ENCODE data around the gene DCAF8.
"Not testable (repeated sequence)": the region's sequence is repeated elsewhere in the genome, so short reads cannot be mapped to it uniquely, and the experiment has no call there.

Gene DCAF8

DNA sequence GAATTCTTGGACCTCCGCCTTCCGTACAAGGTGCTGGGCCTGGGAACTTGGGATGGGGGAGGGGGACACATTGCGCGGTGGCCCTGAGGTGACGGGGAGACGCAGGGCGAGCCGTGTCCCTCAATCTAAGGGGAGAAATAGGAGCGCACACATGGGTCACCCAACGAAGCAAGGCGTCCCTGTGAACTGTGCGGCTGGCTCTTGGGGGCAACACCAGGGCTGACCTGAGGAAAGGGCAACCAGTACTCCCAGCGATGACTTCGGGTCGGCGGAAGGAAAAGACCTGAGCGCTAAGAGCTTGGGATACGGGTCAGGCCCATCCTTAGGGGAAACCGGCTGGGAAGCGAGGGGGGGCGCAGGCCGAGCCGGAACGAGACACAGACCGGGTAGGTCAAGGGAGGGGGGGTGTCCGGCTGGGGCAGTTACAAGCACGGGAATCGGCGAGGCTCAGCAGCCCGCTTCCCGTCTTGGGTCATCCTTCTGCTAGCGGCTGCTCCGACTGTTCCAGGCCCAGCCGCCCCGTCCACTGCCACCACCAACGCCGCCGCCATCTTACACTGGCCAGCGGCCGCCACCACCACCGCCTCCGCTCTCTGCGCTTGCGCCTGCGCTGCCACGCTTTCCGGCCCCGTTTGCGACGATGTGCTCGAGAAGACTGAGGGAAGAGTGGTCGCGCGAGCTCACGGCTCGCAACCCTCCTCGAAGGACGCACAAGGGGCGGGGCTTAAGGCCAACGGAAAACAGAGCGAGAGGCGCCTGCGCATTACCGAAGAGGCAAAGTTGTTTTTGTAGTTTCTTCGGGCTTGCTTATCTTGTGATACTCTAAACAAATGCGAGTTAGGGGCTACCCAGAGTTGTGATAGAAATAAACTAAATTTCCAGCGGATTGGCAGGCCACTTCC lies at the start of gene DCAF8:
TSS of gene DCAF8 (minus strand) at position 657 of the 902 bp plus-strand sequence. CDS start 18,541 bp downstream, outside the sequence.
- peak; percentile 96 for DNase-seq

DNA sequence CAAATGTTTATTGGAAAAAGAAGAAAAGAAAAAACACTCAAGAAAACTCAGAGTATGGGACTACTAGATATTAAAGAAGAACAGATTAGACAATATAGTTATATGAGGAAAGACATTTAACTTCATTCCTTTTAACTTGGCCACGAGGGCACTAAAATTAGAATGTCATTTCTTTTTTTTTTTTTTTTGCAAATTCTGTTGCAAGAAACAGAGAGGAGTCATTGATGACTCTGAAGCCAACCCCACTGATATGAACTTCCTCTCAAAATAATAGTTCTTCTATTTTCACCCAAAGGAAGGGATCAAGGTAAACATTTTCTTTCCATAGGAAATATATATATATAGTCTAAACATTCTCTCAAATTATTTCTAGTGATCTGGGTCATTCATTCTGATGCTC lies 47.2 kb upstream of the DCAF8 start:
- no peak for DNase-seq

DNA sequence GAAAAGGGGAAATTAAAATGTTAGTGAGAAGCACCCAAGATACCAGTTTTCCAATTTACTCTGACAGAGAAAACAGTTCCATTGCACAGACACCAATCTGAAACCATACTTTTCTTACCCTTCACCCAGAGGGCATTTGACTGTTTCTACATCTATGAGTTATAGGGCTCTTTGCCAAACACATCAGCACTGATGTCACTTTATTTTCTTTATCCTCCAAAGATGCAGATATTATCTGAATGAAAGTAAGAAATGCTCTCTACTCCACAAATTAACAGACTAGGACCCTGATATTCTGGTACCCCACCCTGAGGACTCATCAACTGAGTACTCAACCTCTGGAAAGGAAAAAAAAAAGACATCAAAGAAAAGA lies 46.8 kb upstream of the DCAF8 start:
- no peak for DNase-seq

DNA sequence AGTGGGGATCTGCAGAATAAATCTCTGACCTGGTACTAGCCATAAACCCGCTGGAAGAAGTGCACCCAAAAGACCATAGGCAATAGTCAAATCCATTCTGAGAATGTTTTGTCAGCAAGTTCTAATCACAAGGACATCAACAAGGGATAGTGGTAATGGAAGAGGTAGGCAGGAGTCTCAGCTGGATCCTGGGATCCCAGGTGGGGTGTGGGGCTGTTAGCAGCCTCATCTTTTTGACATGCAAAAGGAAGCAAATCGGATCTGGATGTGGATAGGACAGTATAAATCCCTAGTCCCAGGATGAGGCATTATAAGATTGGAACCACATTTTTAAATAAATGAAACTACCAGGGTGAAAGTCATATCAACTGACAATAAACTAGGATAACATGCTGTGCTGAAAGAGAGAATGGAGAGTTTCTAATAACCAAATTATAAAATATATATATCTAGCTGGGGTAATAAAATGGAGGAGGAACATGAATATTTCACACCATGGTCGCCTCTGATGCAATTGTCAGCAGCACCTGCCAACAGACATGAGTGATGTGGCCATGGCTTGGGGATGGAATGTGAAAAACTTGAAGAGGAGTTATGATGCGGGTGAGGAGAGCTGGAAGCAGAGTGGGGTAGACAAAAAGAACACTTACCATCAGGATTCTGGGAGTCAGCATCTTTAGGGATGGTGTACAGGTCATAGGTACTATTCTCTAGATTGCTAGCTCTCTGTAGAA lies 46.3 kb upstream of the DCAF8 start:
- DNase-seq, result no peak

DNA sequence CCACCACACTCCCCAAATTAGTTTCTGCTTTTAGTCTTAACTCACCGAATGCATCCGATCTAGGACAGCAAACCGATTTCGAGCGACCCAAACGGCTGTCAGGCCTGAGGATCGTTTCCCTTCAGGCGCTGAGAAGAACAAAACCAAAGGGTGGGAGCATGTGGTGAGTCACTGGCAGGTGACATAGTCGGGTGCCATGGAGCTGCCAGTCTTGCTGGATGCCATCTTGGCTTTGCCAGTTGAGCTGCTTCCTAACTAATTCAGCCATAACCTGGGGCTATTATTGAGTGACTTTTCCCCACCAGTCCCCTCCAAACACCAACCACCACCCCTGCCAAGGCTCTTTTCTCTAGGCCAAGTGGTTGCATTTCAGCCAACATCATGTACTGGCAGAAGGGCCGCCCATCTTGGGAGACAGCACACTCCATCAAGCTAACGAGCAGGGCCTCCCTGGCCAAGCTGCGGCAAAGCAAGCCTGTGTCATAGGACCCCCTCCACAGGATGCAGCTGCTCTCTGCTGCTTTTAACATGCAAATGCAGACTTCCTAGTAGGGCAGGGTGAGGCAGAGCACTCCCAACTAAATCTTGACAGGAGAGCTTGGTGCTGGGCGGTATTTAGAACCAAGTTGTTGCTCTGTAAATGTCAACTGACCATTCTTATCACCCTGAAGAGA lies 44.9 kb upstream of the DCAF8 start:
- no peak for DNase-seq

DNA sequence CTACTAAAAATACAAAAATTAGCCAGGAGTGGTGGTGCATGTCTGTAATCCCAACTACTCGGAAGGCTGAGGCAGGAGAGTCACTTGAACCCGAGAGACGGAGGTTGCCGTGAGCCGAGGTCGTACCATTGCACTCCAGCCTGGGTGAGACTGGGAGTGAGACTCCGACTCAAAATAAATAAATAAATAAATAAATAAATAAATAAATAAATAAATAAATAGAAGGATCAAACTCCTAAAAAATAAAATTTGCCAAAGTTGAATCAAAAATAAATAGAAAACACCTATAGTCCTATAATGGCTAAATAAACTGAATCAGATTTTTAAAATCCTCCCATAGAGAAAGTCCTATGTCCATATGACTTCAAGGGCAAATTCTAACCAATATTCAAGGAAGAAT lies 37.8 kb upstream of the DCAF8 start:
- no peak for DNase-seq

DNA sequence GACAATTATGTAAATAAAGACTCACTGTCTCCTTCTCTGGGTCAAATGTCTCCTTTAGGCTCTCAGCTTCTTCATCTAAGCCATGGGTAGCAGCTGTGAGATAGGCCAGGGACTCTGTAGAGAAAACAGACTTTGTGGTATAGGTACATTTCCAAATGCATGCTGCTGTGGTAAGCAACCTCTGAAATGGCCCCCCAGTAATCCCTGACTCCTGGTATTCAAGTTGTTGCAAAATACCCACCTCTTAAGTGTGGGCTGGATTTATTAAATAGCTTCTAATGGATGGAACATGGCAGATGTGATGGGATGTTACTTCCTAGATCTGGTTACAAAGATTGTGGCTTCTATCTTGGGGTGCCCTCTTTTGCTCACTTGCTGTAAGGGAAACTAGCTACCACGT lies 33.7 kb upstream of the DCAF8 start:
- DNase-seq, result no peak

DNA sequence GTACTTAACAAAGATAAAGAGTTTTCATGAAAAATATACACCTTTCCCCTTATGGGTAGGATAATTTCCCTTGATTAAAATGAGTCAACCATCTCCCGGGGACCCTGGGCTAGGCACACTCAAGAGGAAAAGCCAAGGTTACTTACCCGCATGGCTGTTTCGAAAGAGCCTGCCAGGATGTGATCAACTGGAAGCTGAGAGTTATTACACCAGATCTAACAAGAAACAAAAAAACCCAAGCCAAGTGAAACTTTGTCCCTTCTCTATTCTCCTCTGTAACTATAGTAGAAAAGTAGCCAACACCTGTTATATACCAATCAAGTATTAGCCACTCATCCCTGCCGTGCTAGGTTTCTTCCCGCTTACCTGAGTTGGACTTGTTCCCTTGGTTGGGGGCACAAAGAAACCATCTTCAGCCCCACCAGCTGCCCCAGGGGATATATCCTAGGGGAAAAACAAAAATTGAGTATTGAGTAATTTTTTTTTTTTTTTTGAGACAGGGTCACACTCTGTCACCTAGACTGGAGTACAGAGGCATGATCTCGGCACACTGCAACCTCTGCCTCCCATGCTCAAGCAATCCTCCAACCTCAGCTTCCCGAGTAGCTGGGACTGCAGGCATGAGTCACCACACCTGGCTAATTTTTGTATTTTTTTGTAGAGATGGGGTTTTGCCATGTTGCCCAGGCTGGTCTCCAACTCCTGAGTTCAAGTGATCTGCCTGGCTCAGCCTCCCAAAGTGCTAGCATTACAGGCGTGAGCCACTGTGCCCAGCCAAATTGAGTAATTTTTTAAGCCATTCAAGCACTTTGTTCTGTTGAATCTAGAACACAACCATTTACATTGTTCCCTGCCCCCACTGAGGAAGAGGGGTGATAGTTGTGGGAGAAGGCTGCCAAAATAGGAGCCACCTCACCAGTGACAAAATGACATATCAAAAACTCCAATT lies 30.9 kb upstream of the DCAF8 start:
- no peak for DNase-seq

DNA sequence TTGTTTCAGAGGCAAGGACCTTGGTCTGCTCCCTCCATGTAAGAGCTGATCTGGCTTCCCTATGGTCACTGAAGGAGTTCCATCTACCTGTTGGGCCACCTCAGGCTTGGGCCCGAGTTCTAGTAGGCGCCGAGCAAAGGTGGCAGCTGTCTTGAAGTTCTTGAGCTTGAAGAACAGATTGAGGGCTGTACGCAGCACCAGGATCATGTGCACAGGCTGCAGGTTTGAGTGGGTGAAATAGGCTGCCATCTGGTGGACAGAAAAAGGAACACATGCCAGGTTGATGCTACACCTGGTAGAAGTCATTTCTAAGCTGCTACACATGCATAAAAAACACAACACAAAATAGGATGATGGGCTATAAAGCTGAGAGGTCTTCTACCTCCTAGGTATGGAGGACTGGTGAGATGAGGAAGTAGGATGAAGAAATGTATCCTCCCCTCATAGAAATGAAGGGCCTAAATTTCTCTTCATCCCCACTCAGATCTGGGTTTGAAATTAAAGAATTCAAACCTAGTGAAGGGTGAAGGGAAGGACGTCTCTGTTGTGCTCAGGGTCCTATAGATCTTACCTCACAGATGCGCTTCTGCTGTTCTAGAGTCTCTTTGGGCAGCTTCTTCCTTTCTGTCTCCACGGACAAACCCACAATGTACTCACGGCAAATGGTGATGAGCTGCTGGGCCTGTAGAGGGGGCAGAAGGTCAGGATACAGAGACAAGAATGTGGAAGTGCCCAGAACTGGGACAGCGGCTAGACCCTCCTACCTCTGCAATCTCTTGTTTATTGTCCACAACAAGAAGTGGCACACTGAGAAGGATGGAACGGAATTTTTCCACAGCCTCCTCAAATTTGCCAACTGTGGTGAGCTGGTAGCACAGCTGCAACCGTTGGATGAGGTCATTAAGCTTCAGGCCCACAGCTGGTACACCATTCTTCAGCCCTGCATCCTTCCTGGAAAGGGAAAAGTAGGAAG lies 29.2 kb upstream of the DCAF8 start:
- DNase-seq, result peak; percentile 22

DNA sequence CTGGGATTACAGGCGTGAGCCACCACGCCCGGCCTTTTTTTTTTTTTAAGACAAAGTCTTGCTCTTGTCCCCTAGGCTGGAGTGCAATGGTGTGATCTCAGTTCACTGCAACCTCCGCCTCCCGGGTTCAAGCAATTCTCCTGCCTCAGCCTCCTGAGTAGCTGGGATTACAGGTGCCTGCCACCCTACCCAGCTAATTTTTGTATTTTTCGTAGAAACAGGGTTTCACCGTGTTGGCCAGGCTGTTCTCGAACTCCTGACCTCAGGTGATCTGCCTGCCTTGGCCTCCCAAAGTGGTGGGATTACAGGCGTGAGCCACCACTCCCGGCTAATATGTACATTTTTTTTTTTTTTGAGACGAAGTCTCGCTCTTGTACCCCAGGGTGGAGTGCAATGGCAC lies 25.4 kb upstream of the DCAF8 start:
- DNase-seq, result not testable (repeated sequence)

DNA sequence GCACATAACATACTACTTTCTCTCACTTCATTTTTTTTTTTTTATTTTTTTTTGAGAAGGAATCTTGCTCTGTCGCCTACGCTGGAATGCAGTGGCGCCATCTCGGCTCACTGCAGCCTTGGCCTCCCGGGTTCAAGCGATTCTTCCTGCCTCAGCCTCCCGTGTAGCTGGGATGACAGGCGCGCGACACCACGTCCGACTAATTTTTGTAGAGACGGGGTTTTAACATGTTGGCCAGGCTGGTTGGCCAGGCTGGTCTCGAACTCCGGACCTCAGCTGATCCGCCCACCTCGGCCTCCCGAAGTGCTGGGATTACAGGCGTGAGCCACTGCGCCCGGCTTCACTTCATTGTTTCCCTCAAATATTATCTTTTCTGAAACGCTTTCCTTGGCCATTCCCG lies 23.2 kb upstream of the DCAF8 start:
- DNase-seq, result no peak

DNA sequence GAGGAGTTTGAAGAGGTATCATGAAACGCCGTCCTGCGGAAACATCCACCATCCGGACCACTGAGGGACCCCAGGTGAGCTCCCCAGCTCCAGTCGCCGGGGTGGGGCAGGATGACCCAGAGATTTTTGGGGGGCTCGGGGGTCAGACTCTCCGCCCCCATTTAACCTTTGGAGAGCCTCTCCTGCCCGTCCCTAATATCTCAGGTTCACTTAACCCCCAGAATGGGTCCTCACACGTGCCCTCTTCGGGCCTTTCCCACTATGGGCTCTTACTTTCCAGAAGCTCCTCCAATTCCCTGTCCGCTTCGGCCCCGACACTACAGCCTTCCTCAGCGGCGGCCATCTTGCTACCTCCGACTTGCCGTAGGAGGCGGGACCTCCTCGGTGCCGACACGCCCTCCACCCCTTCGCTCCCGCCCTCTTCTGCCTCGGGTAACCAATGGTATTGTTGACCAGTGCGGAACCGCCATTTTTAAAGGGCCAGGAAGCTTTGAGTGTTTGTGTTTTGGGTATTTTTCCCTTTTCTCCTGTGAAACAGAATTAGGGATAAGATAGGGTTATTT lies 22.5 kb upstream of the DCAF8 start, which contains the start of gene PEX19:
TSS of gene PEX19 (minus strand) at position 352 of the 563 bp plus-strand sequence. CDS start at position 343, 9 bp downstream.
- DNase-seq, result peak; percentile 84

DNA sequence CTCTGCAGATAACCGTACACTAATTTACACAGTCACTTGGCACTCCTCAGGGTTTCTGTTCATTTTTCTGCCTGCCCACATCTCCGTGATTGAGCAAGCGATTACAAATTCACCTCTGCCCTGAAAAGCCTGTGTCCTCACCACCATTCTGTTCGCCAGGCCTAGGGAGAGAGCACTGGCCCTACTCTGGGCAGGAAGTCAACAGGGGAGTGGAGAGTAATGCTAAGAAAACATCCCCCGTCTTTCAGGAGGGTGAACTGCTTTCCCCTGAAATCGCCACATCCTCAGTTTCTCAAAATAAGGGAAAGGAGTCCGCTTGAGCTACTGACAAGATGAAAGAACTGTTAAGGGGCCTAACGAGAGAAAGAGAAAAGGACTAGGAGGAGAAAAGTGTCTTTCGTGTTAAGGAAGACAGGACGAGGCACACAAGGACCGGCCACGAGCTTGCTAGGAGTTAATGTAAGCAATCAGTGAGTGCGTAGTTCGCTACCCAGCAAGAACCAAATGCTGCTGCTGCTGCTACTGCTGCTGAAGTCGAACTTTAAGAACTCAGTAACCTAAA lies 22.0 kb upstream of the DCAF8 start:
- no peak for DNase-seq

DNA sequence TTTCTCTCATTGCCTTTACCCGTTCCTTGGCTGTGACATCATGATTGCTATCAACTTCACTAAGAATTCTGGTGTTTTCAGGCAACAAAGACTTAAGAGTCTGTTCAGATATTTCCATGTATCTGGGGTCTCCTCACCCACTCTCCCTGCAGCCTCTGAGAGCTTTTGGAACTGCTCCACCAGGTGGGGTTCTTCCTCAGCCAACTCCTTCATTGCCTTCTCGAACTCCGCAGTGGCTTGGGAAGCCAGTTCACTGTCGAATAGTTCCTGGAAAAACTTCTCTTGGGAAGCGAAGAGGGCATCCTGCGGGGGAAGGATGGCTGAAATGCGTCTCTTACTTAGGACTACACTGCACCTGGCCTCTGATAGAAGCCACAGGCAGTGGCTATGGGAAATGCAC lies 20.5 kb upstream of the DCAF8 start:
- no peak for DNase-seq

DNA sequence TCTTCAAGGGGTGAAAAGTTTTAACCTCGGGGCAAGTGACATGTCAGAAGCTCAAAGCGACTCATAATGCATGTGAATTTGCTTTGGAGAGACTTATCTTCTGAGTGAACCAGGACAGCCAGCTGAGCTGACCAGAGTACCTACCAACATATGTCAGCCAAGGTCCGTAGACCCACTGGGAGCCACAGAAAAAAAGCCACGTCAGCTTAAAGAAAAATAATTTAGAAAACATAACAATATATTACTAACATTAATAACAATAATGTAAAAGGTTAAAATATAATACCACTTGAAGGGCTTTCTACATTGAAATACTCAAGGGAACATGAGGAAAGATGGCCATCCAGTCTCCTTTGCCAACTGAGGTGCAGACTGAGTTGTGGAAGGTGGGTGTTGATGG lies 15.6 kb upstream of the DCAF8 start:
- DNase-seq, result no peak

DNA sequence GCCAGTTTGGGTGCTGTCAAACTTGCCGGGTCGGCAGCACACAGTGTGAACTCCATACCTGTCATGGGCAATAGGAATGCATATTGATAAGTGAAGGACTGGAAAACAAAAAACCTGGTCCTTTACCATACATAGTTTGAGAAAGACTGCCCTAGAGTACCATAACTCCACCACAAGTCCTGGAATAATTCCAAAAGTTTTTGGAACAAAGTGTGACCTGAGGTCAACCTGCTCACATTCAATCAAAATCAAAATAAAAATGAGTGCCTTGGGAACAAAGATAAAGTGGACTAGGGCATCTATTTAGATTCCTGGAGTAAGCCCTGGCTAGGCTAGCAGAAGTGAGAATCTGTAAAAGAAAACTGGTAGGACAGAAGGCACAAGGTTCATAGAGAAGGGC lies 15.0 kb upstream of the DCAF8 start:
- no peak for DNase-seq

DNA sequence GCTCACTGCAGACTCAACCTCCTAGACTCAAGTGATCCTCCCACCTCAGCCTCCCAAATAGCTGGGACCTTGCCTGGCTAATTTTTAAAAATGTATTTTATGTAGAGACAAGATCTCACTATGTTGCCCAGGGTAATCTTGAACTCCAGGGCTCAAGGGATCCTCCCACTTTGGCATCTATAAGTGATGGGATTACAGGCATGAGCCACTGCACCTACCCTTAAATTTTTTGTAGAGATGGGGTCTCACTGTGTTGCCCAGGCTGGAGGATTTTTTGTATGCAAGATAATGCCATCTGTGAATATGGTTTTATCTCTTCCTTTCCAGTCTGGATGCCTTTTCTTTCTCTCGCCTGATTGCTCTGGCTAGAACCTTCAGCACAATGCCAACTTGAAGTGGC lies 8.7 kb upstream of the DCAF8 start:
- no peak for DNase-seq

DNA sequence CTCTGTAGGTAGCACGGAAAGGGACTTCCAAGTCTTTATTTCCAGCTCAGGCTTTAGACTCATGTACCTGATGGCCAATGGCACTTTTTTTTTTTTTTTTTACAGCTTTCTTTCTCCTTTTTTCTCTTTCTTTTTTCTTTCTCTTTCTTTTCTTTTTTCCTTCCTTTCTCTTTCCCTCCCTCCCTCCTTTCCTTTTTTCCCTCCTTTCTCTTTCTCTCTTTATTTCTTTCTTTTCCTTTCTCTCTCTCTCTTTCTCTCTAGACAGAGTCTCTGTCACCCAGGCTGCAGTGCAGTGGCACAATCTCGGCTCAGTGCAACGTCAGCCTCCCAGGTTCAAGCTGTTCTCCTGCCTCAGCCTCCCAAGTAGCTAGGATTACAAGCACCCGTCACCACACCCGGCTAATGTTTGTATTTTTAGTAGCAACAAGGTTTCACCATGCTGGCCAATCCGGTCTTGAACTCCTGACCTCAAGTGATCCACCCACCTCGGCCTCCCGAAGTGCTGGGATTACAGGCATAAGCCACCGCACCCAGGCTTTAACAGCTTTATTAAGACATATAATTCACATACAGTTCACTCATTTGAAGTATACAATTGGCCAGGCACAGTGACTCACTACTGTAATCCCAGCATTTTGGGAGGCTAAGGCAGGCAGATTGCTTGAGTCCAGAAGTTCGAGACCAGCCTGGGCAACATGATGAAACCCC lies 5.1 kb upstream of the DCAF8 start:
- DNase-seq, result no peak

DNA sequence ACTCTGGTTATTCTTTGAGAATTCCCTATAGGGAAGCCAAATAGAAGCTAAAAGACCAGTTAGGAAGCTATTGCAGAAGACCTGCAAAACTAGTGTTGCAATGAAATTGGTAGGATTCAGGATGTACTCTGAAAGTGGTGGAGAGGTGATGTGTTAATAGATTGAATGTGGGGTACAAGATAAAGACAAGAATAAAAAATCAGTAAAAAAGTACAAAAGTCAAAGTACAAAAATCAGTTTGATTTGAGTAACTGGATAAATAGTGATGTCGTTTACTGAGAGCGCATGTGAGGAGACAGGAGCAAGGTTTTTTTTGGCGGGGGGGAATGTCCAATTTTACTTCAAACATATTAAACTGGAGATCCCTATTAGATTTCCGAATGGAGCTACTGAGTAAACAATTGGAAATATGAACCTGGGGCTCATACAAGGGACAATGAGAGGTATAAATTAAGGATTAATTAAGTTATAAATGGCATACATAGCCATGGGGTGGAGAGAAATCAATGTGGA lies 2.5 kb upstream of the DCAF8 start:
- no peak for DNase-seq

DNA sequence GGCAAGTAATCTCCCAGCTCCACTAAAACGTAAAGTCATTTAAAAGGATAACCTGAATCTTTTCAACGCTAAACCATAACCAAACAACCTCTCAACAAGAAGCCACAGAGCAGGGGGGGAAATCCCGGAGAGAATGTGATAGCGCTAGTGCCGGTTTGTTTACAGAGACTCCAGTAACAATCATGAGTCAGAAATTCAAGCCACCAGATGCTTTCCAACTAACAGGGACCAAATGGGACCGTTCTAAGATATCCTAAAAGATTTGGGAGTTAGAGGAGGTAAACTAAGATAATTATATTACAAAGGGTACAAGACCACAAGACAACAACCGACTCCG lies 825 bp downstream of the DCAF8 start:
- DNase-seq, result peak; percentile 48
